Subcutaneous adipose tissue (tissue), 4 donors: ENCODE results near the gene ELL. TPM values are rescaled to one million over a fixed set of nuclear protein-coding genes. Genes with fewer than 3 reads are reported as not detected.

Source experiments
- CTCF ChIP-seq: fragments of 450-650 bp; IDR thresholded peaks from one replicate; pipeline ENCODE4 v1.5.1; 2016; ENCODE audit warnings: low read depth, mild to moderate bottlenecking, control low read depth, antibody characterized with exemption, moderate library complexity
- total RNA-seq, 4 donors: library from RNA; depleted of rRNA; stranded (reverse); fragments of >200 nt; gene quantifications; one replicate each; pipeline ENCODE4 v1.1.0, GENCODE V29; 2016

Gene ELL
- total RNA-seq, 4 donors from 2014 or later, result 14.3 to 16.1 (median 15.3) TPM

- no peak for TF ChIP-seq CTCF
Measured at GRCh38 chr19:18539372-18539771, 17.5 kb upstream of the ELL start.

DNA sequence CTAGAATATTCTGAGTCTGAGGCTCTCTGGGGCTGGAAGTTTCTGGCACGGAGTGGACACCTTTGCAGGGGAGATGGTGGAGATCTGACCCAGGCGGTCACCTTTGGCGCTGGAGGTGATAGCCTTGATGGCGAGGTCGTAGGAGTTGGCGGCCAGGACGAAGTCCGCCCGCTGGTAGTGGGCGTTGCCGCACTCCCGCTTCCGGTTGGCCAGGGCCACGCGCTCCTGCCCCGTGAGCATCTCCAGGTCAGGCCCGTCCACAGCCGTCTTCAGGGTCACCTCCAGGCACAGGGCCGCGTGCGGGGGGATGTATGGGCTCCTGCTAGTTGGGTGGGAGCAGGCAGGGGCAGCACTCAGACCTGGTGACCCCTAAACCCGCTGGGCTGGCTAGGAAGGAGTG lies 16.2 kb upstream of the ELL start:
- no peak for TF ChIP-seq CTCF

GRCh38 chr19:18537431-18537830 lies 15.6 kb upstream of the ELL start:
- no peak for TF ChIP-seq CTCF

DNA sequence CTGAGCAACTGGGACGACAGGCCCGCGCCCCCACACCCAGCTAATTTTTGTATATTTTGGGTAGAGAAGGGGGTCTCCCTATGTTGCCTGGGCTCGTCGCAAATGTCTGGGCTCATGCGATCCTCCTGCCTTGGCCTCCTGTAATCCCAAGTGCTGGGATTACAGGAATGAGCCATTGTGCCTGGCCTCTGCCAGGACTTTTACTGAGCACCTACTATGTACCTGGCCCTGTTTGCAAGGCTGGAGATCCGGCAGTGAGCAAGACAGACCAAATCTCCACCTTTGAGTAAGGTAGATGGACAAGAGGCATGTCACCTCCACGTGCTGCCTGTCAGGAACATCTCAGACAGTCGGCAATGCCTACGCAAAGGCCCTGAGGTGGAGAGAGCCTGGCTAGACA lies 14.6 kb upstream of the ELL start:
- no peak for TF ChIP-seq CTCF

DNA sequence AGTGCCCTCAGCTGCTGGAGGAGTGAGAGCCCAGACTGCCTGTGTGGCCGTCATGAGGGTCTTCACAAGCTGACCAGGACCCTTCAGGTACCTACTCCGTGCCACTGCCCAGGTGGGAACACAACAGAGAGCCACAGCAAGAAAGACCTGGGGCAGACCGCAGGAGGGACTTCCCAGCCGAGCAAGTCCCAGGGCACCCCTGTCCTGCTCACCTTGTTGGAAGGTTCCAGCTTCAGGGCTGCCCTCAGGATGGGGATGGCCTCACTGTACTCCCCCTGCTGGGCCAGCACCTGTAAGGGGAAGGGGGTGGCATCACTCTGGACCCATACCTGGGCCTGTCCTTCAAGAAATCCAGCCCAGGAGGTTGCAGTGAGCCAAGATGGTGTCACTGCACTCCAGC lies 11.2 kb upstream of the ELL start:
- no peak for TF ChIP-seq CTCF

DNA sequence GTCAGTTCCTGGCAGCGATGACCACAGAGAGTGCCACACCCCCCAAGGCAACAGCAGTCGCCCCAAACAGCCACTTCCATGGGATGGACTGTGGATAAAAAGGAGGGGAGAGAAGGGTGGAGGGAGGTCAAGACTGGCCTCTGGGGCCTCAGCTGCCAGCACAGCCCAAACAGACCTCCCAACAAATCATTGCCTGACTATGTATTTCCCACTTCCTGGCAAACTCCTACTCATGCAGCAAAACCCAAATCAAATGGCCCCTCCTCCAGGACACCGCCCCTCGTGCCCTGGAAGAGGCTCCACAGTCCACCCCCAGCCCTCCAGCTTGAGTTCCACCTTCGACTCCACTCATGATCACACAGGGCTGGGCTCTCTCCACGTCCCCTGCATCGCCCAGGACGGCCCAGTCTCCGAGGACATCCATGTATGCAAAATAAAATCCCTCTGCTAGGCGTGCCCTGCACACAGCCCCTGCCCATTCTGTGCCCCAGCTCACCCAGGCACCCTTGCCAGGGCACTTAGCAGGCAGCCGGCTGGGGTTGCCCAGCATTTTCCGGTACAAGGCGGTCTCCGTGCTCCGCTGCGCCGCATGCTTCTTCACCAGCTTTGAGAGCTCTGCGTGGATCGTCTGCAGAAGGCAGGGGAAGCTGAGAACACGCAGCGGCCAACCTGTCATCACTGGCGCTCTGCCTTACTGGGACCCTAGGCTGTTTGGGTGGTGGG lies 10.5 kb upstream of the ELL start:
- TF ChIP-seq CTCF, result no peak

GRCh38 chr19:18531485-18531884 lies 9.6 kb upstream of the ELL start:
- no peak for TF ChIP-seq CTCF
